ENCODE measurements around the gene CD8B2. TPM values are rescaled to one million over a fixed set of nuclear protein-coding genes. Genes with fewer than 3 reads are reported as not detected.
A peak's percentile ranks its signal among the peaks of the same experiment; 100 is the strongest.

CD8B2 gene
- total and polyA plus RNA-seq, 9 of the 15 experiments (the other 6 are each of a cell fraction or from before 2014, with no cell fraction given): 0.03 TPM; not detected in 8

- TF ChIP-seq RREB1 (CRISPR knock-in tag; IDR thresholded peaks at IDR 0.05) (no peak), RBBP5 (IDR thresholded peaks at IDR 0.05; ENCODE audit: borderline replicate concordance, insufficient read depth, low read length, poor library complexity, severe bottlenecking) (no peak), REST (IDR thresholded peaks at IDR 0.05; ENCODE audit: borderline replicate concordance) (peak; percentile 52; the same call in 1 of the 2 replicates), REST (CRISPR knock-in tag; IDR thresholded peaks at IDR 0.05; ENCODE audit: low read depth) (no peak), SMC3 (conservative IDR thresholded peaks at IDR 0.05; ENCODE audit: insufficient read depth, low read depth, low read length) (peak; percentile 80), STAG1 (CRISPR knock-in tag; IDR thresholded peaks at IDR 0.05; ENCODE audit: borderline replicate concordance) (peak; percentile 71; the same call in 1 of the 2 replicates), CTCF (IDR thresholded peaks at IDR 0.05 in 2 of 3, conservative IDR thresholded peaks at IDR 0.05 in 1 of 3; ENCODE audit: insufficient read depth in 2 of 3, low read depth in 1 of 3, low read length in 3 of 3) (peak; percentile 75 to 84 (median 83))
Measured at GRCh38 chr2:106542746-106543359, 55.7 kb downstream of the CD8B2 start (continued).

Measured in K562 (cell line).